HG03280 (cell line): ENCODE results near the gene DOCK8.

Experiments
- ATAC-seq: cut with Tn5 transposase; IDR thresholded peaks from one replicate; pipeline ENCODE4 v1.9.1; 2021; ENCODE audit warnings: mild to moderate bottlenecking, moderate library complexity; ENCODE audit not compliant: unreplicated experiment

The DOCK8 gene

GRCh38 chr9:357560-357959 is 142.9 kb downstream of the DOCK8 start:
- no peak for ATAC-seq

DNA sequence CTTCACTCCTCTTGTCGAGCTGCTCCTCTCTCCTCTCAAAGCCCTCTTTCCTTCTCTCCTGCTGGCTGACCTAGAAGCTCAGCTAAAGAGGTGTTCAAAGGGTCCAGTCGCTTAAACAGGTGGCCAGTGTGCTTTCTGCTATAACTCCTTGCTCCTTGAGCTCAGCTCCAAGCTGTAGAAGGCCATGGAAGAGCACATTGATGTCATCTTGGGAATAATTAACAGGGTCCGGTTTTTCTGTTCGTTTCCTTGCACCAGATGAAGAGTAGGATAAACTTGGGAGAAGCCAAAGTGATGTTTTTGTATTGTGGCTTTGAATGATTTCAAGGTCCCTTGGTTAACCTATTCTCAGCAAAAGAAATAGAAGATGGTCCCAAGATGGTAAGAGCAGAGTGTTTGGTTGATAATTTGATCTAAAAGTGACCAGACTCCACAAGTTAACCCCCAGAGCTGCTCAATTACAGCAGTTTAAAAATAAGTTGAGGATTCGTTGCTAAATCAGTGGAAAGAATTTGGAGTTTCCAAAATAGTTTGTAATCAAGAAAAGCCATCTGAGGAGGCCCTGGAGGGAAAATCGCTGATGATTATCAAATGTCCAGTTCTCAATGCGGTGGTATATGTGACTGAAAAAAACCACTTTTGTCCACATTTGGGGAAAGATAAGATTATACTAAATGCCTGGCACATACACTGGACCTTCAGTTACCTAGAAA is 148.1 kb downstream of the DOCK8 start:
- ATAC-seq = no peak

DNA sequence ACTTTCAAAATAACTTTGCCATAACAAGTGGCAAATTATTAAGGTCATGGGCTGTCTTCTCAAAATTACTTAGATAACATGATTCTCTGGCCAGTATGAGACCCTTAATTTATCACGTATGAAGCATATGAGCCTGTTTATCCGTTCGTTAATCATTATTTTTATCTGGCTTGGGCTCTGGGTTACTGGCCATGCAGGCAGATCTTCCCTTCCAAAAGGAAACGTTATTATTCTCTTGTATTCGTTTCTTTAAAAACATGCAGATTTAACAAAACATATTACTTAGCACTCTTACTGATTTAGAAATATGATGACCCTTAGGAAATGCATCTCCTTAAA is 148.6 kb downstream of the DOCK8 start:
- no peak for ATAC-seq

GRCh38 chr9:365436-365835 is 150.8 kb downstream of the DOCK8 start:
- ATAC-seq = no peak

DNA sequence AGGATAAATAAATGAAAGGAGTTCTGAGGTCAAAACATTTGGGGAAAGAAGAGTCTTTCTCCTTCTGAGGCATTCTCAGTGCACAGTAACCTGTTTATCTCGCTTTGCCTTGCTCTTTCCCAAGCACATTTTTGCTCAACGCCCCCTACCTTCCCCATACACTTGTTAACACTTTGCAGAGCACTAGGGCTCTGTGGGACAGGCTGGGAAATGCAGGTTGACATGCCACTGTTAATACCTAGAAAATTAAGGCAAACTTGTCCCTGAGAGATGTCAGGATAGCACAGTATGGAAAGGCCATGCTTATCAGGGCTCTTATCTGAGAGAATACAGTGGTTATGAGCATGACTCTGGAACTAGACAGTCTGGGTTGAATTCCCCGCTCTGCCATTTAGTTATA is 152.0 kb downstream of the DOCK8 start:
- ATAC-seq = no peak

DNA sequence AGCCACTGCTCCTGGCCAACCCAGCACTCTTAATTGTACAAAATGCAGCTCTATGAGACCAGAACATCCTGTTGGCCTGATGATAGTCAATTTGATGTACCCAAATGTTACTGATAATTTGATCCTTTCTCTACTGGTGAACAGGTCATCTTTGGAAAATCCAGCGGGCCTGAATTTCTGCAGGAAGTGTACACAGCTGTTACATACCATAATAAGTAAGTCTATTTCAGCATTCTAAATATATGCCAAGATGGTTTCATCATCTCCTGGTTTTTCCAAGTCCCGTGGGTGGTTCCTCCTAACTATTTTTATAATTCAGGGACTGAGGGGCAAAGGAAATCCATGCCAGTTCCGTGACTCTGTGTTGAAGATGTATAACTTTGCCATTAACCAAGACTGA is 155.4 kb downstream of the DOCK8 start:
- ATAC-seq = no peak

DNA sequence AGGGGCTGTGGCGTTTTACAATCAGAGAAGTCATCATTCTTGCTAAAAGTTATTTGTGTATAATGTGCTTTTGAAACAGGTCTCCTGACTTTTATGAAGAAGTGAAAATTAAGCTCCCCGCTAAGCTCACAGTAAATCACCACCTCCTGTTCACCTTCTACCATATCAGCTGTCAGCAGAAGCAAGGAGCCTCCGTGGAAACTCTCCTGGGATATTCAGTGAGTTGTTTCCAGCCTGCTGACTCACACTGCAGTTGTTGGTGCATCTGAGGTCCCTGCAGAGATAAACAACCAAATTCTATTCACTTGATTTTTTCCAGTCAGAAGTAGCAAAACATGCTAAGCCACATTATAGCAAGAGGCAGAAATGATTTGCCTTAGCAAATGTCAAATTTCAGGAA is 156.7 kb downstream of the DOCK8 start:
- no peak for ATAC-seq

GRCh38 chr9:372128-372527 is 157.5 kb downstream of the DOCK8 start:
- ATAC-seq = no peak

GRCh38 chr9:373759-374206 is 159.1 kb downstream of the DOCK8 start:
- no peak for ATAC-seq

DNA sequence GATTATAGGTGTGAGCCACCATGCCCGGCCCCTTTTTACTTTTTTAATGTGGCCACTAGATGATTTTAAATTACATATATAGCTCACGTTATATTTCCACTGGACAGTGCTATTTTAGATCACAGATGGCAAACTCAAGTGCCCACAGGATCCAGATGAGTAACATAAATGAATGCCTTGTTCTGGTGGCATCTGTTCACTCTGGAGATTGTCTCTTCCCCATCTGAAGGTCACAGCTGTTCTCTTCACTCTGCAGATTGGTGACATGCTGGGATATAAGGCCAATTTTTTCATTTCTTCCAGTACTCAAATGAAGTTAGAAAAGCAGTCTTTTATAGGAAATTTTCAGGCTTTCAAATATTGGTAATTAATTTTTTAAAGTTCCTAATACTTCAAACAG is 160.1 kb downstream of the DOCK8 start:
- ATAC-seq = no peak

DNA sequence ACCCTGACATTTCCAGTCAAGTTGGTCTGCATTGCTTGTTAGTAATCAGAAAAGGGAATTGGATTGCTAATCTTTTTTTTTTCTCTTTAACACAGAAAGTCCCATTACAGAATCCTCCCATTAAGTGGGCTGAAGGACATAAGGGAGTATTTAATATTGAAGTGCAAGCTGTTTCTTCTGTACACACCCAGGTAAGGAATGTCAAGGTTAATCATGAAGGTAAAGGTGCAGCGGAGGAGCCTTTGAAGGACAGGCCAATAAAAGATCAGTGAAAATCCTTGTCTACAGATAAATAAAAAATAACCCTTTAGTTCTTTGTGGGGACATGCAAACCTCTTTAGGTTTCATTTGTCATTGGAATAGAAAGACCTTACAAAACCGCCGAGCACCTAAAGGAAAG is 161.4 kb downstream of the DOCK8 start:
- ATAC-seq = no peak

- no peak for ATAC-seq
Measured at GRCh38 chr9:378263-378662, 163.6 kb downstream of the DOCK8 start.

- ATAC-seq = no peak
Measured at GRCh38 chr9:382383-382782, 167.7 kb downstream of the DOCK8 start.

DNA sequence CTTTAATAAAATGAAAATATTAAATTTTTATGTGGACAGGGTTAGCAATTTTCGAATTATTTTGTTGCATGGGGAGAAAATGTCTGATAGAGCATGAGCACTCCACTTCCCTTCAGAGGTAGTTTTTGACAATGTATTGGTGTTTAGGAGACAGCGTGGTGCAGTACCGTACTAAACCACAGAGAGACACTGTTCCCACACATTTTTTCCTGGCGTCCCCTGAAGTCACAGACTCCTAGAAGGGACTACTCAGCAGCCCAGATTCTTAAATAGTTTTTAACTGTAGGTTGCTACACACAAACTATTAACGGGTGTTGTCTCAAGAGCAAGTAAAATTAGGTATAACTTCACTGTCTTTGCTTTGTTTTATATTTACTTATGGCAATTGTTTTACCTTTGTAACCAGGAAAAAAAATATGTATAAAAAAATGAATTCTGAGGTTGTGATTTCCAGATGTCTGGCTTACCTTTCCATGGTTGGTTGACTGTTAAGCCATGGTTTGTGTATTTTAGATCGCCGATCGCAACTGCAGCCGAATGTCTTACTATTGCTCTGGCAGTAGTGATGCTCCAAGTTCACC is 171.2 kb downstream of the DOCK8 start:
- ATAC-seq = no peak

GRCh38 chr9:389159-389558 is 174.5 kb downstream of the DOCK8 start:
- ATAC-seq = no peak

- ATAC-seq = no peak
Measured at GRCh38 chr9:389758-390157, 175.1 kb downstream of the DOCK8 start.

- no peak for ATAC-seq
Measured at GRCh38 chr9:392077-392804, 177.6 kb downstream of the DOCK8 start.

GRCh38 chr9:394347-395052 is 179.8 kb downstream of the DOCK8 start:
- ATAC-seq = no peak

DNA sequence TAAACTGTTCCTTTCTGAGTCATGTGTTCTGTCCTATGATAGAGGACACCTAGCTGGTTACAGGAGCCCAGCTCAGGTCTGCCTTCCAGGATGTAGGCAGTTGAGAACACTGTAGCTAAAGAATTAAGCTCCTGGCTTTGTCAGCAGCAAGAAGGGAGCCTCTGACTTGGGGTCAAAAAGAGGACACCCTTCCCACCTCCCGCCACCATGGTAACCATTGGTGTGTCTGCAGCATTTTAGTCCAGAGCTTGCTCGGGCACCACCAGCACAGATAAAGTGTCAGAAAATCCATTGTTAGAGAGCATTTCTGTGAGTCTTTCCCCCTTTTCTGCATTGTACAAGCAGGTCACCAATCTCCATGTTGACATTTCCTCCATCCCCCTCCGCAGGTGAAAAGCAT is 181.7 kb downstream of the DOCK8 start:
- ATAC-seq = no peak

DNA sequence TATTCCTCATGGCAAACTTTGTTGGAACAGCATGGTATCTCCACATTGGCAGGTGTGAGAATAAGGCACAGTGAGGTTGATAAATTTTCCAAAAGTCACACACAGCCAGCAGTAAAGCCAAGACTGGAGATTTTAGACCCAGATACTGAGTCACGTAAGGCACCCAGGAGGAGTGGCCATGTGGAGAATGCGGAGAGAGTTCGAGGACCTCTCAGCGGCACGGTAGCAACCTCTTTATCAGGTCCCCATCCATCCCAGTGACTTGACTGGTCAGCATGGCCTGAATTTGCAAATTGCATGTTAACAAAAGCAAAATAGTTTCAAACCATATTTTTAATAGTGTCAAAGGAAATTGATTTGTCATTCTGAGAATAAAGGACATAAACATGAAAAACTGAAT is 183.4 kb downstream of the DOCK8 start:
- ATAC-seq = no peak

DNA sequence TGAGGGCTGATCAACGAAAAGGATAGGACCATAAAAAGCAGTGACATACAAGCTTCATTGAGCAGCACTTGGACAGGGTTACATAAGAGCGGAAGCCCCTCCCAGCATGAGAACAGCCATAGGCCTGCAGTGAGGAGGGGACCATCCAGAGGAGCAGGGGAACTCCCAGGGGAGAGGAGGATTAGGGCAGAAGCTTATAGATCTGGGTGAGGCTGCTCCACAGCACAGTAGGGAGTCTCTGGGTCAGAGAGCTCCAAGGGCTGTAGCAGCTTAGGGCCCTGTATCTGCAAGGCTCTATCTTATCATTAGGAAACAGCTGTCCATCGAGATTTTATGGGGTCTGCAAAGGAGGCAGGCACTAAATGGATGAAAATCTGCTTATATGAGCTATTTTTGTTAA is 186.6 kb downstream of the DOCK8 start:
- no peak for ATAC-seq

GRCh38 chr9:404234-404633 is 189.6 kb downstream of the DOCK8 start:
- ATAC-seq = no peak
